HG02870 (cell line): Measurements from ENCODE around the gene SEC16A.

Experiments used
- ATAC-seq: cut with Tn5 transposase; IDR thresholded peaks from one replicate; pipeline ENCODE4 v1.9.1; 2021; ENCODE audit warnings: mild to moderate bottlenecking, moderate library complexity; ENCODE audit not compliant: unreplicated experiment

Gene SEC16A

DNA sequence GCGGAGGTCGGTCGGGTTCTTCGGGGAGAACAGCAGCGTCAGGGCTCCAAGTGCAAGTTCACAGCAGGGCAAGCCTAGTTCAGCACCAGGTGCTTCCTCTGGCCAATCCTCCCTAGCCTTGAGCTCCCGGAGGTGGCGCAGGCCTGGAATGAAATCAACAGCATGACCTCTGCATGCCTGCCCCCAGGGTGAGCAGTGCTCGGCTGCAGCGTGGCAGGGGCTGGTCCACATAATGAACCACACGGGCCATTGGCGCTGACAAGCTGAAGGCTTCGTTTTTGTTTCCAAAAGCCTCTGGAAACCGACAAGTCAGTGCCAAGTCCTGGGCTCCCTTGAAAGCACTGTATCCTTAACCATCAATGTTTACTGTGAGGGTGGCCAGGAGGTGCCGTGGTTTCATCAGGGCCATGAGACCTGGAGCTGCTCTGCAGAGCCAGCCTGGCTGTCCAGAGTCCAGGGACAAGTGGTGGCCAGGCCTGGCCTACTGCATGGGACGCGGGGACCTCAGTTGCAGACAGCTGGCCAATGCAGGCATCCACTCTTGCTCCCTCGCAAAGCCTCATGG lies 41.1 kb downstream of the SEC16A start:
- no peak for ATAC-seq

DNA sequence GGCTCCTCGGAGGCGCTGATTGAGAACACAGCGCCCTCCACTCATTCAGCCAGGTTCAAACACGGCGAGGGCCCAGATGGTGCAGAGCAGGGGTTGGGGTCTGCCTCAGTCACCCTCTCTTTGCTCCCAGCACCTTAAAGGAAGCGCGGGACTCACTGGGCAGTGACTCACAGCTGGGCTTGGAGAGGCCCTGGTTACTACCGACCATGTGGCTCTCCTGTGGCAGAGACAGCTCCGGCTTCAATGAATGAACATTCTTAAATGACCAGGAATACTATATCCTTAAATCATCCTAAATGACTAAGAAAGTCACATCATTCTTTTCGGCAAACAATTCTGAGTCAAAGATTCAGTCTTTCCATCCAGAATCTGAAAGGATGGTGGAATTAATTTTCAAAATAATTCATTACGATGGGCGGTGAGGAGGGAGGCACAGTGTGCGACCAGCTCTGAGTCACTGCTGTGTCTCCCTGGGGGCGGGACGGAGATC lies 41.6 kb downstream of the SEC16A start:
- ATAC-seq: no peak

GRCh38 chr9:136439481-136440408 lies 43.1 kb downstream of the SEC16A start, which contains the start of gene INPP5E:
Gene INPP5E (minus strand): TSS chr9:136439845. CDS start chr9:136439419, 426 bp downstream.
- ATAC-seq: peak; percentile 44

DNA sequence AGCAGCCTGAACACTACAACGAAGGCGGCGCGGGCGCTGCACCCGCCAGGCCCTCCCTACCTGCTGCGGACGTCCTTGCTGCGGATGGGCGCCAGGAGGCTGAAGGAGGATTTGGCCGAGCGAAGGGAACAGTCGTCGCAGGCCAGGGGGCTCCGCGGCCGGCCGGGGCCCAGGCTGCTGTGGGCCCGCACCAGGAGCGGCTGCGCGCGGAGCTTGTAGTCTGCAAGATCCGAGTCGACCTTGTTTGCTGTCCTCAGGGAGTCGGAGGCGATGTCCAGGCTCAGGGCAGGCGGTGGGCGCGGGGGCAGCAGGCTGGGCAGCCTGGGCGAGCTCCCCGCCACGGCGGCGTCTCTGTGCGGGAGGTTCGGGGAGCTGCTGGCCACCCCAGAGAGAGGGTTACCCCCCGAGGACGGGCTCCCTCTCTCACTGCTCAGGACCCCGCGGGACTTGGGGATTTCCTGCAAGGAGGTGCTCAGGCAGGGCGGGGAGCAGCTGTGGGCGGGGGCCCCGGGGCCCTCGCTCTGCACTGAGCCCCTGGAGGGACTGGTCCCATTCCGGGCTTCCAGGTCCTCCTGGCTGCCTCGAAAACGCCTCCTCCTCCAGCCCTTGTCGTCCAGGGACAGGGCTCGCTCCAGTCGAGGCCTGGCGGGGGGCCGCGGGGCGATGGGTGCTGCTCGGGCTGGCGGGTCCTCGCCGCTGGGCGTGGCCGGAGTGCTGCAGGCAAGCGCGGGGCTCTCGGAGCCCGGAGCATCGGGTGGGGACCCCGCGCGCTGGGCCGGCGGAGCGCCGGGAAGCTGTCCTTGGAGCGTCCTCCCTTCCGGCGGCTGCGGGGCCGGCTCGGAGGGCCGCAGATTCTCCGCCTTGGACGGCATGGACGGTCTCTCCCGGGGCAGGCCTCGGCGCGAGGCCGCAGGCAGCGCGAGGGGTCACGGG lies 44.0 kb downstream of the SEC16A start:
- peak; percentile 37 for ATAC-seq

- ATAC-seq: no peak
These were observed 44.8 kb downstream of the SEC16A start for GRCh38 chr9:136437839-136438547.

DNA sequence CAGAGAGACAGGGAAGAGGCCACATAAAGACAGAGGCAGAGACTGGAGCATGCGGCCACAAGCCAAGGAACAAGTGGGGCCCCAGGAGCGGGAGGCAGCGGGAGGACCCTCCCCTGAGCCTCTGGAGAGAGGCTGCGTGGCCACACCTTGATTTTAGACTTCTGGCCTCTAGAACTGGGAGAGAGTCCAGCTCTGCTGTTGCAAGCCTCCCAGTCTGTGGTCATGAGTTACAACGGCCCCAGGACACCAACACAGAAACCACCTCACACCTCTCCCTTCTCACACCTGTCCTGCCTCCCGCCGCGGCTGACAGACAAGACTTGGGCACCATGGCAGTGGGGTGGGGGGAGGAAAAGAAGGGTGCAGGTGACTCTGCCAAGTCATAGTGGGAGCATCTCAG lies 45.4 kb downstream of the SEC16A start:
- ATAC-seq: no peak

- no peak for ATAC-seq
These were observed 46.7 kb downstream of the SEC16A start for GRCh38 chr9:136436055-136436634.

DNA sequence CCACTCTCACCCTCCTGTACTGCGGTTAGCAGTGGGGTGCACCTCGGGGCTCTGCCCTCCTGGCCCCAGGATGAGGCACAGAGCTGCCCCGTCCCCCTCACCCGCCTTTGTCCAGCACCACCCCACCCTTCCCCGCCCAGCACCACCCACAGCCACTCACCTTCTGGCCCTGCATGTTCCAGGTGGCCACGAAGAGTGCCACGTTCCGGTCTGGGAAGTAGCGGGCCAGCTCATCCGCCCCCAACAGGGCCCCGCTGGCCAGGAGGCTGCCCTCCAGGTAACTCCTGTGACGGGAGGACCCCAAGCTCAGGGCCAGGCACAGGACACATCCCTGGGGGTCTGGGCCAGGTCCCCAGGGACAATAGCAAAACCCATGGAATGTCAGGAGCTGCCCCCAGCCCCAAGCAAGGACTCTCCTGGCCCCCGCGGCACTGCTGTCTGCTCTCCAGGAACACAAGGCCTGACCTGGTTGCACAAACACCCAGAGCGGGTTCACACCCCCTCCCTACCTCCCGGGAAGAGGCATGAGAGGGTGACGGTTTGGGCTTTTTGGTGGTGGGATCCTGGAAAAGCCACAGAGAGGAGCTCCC lies 48.2 kb downstream of the SEC16A start:
- ATAC-seq: no peak

- ATAC-seq: no peak
These were observed 48.8 kb downstream of the SEC16A start for GRCh38 chr9:136433849-136434579.

DNA sequence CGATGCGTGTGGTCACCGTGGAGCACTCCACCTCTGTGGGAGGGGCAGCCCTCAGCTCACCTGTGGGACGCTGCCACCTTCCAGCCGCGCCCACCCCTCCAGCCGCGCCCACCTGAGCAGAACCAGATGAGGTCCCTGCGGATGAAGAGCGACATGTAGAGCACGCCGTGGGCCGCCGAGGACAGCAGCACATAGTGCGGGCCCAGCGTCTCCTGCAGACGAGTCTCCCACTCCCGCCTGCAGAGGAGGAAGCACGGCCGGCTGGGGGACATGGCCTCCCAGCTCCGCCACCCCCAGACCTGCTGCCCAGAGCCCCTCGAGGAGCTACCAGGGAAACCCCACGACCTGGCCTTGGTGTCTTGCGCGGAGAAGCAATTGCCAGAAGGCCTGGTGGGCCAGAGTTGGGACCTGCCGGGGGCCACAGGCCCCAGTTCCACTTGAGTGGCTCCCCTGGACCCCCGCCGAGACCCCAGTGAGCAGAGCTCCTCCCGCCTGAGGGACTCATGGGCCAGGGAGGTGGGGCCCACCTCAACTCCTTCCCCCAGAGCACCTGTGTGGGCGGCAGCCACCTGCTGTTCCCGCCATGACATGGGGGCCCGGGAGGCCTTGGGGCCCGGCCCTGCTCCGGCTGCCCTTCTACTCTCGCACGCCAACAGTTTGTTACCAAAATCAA lies 49.7 kb downstream of the SEC16A start:
- no peak for ATAC-seq

DNA sequence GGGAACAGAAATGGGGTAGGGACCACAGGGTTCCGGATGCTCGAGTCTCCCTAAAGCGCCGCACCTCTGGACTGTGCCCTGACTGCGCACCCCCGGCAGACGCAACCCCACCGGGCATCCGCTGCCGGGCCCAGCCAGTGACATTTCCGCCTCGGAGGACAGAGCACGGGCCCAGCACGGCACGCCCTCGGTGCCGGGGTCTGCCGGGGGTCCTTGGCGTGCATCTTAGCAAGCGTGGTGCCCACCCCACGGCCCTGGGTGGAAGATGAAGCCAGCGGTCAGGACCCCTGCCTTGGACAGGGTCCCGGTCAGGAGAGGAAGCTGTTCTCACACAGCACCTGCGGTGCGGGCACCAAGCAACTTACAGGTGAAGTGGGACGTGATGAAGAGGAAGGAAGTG lies 50.2 kb downstream of the SEC16A start:
- ATAC-seq: no peak

DNA sequence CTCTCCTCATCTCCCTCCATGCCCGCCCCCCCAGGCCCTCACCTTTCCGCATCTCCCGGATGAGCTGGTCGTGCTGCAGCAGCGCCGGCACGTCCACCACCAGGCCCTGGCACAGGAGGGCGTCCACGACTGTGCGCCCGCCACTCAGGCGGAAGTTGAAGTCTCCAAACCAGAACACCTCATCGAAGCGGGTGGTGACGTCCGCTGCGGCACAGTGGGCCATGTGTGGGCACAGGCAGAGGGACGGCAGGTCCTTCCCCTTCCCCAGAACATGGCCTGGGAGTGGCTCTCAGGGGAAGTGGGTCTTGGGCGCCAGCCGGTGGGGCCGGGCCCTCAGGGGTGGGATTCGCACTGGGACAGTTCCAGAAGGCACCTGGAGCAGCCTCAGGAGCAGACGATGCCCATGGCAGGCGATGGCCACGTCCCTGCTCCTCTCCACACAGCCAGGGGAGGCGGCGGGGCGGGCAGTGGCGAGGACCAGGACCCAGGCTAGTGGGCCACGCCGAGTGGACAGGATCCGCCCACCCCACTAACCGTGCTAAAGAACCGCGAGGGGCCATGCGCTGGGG lies 51.0 kb downstream of the SEC16A start:
- ATAC-seq: no peak

DNA sequence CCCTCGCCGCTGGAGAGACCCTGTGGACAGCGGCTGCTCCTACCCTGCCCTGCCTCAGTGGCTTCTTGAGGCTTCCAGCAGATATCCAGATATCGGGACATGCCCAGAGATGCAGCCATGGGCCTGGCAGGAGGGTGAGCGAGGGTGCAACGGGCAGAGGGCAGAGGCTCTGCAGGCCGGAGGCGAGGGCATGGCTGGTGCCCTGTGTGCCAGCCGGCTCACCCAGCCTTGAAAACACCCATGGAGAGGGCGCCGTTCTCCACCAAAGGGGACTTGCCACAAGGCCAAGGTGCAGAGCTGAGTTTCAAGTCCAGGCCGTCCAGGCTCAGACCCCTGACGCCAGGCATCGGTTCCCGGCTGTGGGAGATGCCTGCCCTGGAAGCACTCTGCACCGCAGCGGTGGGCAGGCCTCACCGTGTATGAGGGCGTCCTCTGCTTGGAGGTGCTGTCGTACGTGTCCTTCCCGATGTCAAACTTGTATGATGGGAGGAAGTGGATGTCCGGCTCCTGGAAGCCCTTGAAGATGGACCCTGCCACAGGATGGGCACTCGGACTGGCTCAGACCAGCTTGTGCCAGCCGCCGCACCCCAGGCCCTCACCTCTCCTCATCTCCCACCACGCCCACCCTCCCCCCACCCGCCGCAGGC lies 52.1 kb downstream of the SEC16A start:
- ATAC-seq: no peak

GRCh38 chr9:136429683-136430491 lies 53.0 kb downstream of the SEC16A start:
- no peak for ATAC-seq

GRCh38 chr9:136429075-136429628 lies 53.7 kb downstream of the SEC16A start:
- ATAC-seq: no peak

GRCh38 chr9:136426787-136427186 lies 56.1 kb downstream of the SEC16A start:
- no peak for ATAC-seq
